GM12878 (cell line): ENCODE results near the gene SLC8B1. TPM values are rescaled to one million over a fixed set of nuclear protein-coding genes. Genes with fewer than 3 reads are reported as not detected.

Experiments
- ATAC-seq: fragments of 200-7000 bp; cut with Tn5 transposase; 3 replicates; pipeline ENCODE4 v1.9.1; 2020; ENCODE audit warnings: mild to moderate bottlenecking, moderate library complexity
- BruUV-seq: library from RNA; stranded (reverse); fragments of 400-500 nt; replicated peaks from 2 replicates; lab custom pipeline; 2021; lab: Mats Ljungman, UMichigan
- CTCF ChIA-PET: fragments of 300-600 bp; sonication (Branson Sonifier 250); formaldehyde crosslinking; extraction: SDS; loops from one replicate; lab custom pipeline; 2021; ENCODE audit warnings: inconsistent platforms; lab: Yijun Ruan, JAX
- POLR2A ChIA-PET: fragments of 350-600 bp; formaldehyde crosslinking; extraction: SDS; loops from one replicate; lab custom pipeline; 2021; ENCODE audit warnings: inconsistent platforms; lab: Charles Lee
- RAD21 ChIA-PET: fragments of 300-600 bp; sonication (Branson Sonifier 250); formaldehyde crosslinking; loops from one replicate; lab custom pipeline; 2023; ENCODE audit warnings: antibody characterized with exemption; ENCODE audit not compliant: unreplicated experiment; lab: Charles Lee
- SMC1A ChIA-PET: fragments of 300-600 bp; sonication (Branson Sonifier 250); formaldehyde crosslinking; loops from one replicate; lab custom pipeline; 2023; ENCODE audit not compliant: unreplicated experiment, uncharacterized antibody; lab: Charles Lee
- DNase-seq: peaks from one replicate; pipeline ENCODE4 v3.0.0-alpha.2; 2011; ENCODE audit warnings: low read depth, low spot score
- FAIRE-seq: peaks from 3 replicates; lab custom pipeline; 2011; peaks lifted over from hg19 to GRCh38; lab: Jason Lieb, UNC
- H2AFZ ChIP-seq: 2 replicates; pipeline ENCODE4 v1.6.0; 2011; ENCODE audit warnings: low read depth, low read length, control low read depth; ENCODE audit not compliant: control insufficient read depth
- H3K27ac ChIP-seq: 2 replicates; pipeline ENCODE4 v1.5.1; 2011; ENCODE audit warnings: control low read depth; ENCODE audit not compliant: control insufficient read depth, insufficient read depth
- H3K27me3 ChIP-seq, 2 experiments: replicated peaks in 1 of 2; 2 replicates each; pipeline versions ENCODE4 v1.6.0 to v1.6.1; 2011; ENCODE audit warnings: low read length in 1 of 2; ENCODE audit not compliant: control insufficient read depth in 2 of 2, insufficient read depth in 2 of 2
- H3K36me3 ChIP-seq, 2 experiments: 2 replicates each; pipeline ENCODE4 v1.5.1; 2011; ENCODE audit warnings: low read length in 1 of 2; ENCODE audit not compliant: control insufficient read depth in 2 of 2, insufficient read depth in 2 of 2
- H3K4me1 ChIP-seq: 2 replicates; pipeline ENCODE4 v1.6.1; 2011; ENCODE audit warnings: mild to moderate bottlenecking, low read length, moderate library complexity, mixed read lengths; ENCODE audit not compliant: control insufficient read depth, insufficient read depth
- H3K4me2 ChIP-seq: 2 replicates; pipeline ENCODE4 v1.6.0; 2011; ENCODE audit warnings: control low read depth; ENCODE audit not compliant: control insufficient read depth, insufficient read depth
- H3K4me3 ChIP-seq: fragments of 200-600 bp; sonication (generic); 2 replicates; pipeline ENCODE4 v1.5.1; 2016
- H3K79me2 ChIP-seq: 2 replicates; pipeline ENCODE4 v1.6.0; 2011; ENCODE audit warnings: low read length; ENCODE audit not compliant: control insufficient read depth, insufficient read depth
- H3K9ac ChIP-seq: 2 replicates; pipeline ENCODE4 v1.8.0; 2011; ENCODE audit warnings: low read length, control low read depth, mixed read lengths; ENCODE audit not compliant: control insufficient read depth, insufficient read depth
- H3K9me3 ChIP-seq: replicated peaks from 3 replicates; pipeline ENCODE4 v1.5.1; 2011; ENCODE audit warnings: mild to moderate bottlenecking, low read length; ENCODE audit not compliant: control insufficient read depth, insufficient read depth
- H4K20me1 ChIP-seq: 2 replicates; pipeline ENCODE4 v1.6.0; 2011; ENCODE audit not compliant: control insufficient read depth, insufficient read depth
- BRCA1 ChIP-seq: IDR thresholded peaks from 2 replicates; pipeline ENCODE4 v1.6.1; 2011; ENCODE audit warnings: low read depth, low read length, improper control_type of control experiment
- CEBPB ChIP-seq, 2 experiments: fragments of 150-350 bp in 1 of 2; IDR thresholded peaks; 2 replicates each; pipeline ENCODE4 v1.6.1; 2012 to 2014; ENCODE audit warnings: low read depth in 2 of 2, low read length in 2 of 2, borderline replicate concordance in 1 of 2, inconsistent platforms in 1 of 2
- IRF3 ChIP-seq: fragments of 450-650 bp; IDR thresholded peaks from 2 replicates; pipeline ENCODE4 v1.6.1; 2014; ENCODE audit warnings: mild to moderate bottlenecking
- MYB ChIP-seq: fragments of 150-350 bp; IDR thresholded peaks from 2 replicates; pipeline ENCODE4 v1.6.1; 2014; ENCODE audit warnings: mild to moderate bottlenecking, low read depth, low read length, borderline replicate concordance
- ZBTB33 ChIP-seq: fragments of 450-650 bp; IDR thresholded peaks from 2 replicates; pipeline ENCODE4 v1.6.1; 2017; ENCODE audit warnings: mild to moderate bottlenecking
- WGBS: methylation state at CpG from one replicate; pipeline ENCODE4 v1.1.6; 2016; ENCODE audit warnings: low lambda C conversion rate; ENCODE audit not compliant: insufficient replicate concordance, insufficient coverage; ENCODE audit errors: missing lambda C conversion rate; 5-methylcytosine and 5-hydroxymethylcytosine counted together
- in situ Hi-C: fragments of 300-500 bp; cut with MboI; formaldehyde crosslinking; loops from 9 replicates; pipeline ENCODE4 v1.14.3; 2018; ENCODE audit warnings: mixed read lengths
- intact Hi-C: fragments of 100-400 bp; cut with micrococcal nuclease; formaldehyde crosslinking; loops from one replicate; pipeline ENCODE4 v1.14.2; 2022; ENCODE audit not compliant: unreplicated experiment
- polyA plus RNA-seq, 11 experiments: library from polyadenylated mRNA; depleted of rRNA in 4 of 11; unstranded in 6 of 11; stranded (reverse) in 5 of 11; fragments of >200 nt; fragmentation: Nextera tagmentation in 4 of 11; fragmentation: Illumina TruSeq in 1 of 11; extraction: Ambion mirVana in 4 of 11; extraction: Trizol in 1 of 11; gene quantifications; 1 replicate in 1 of 11; 2 replicates in 10 of 11; pipeline versions ENCODE4 v1.2.1 to v1.2.3, GENCODE V29; 2011 to 2016; ENCODE audit warnings: inconsistent platforms in 2 of 11, missing spikeins in 2 of 11, low read depth in 1 of 11
- total RNA-seq, 4 experiments: library from RNA; depleted of rRNA in 3 of 4; stranded (reverse); fragments of >200 nt in 3 of 4; fragmentation: Illumina TruSeq in 1 of 4; extraction: Trizol in 1 of 4; gene quantifications; 2 replicates each; pipeline versions ENCODE4 v1.2.1 to v1.2.3, GENCODE V29; 2013 to 2021

The SLC8B1 gene
- total and polyA plus RNA-seq, 10 of the 15 experiments (the other 5 are each of a cell fraction or from before 2014, with no cell fraction given), result 0.18 to 12.3 (median 6.8) TPM

GRCh38 chr12:113347107-113347506 lies 12.2 kb upstream of the SLC8B1 start:
- Histone ChIP-seq H3K27me3 (no peaks in the 10 kb centered on the region; a peak in 1 of 4 replicates), H3K4me1 (no peaks in the 10 kb centered on the region), H3K27ac (no peak overlapping the region), H3K4me3 (no peak overlapping the region), H2AFZ (no peak overlapping the region), H3K9ac (no peak overlapping the region), H3K36me3 (no peaks in the 10 kb centered on the region), H3K9me3 (no peaks in the 10 kb centered on the region), H3K4me2 (no peak overlapping the region), H4K20me1 (no peaks in the 10 kb centered on the region), H3K79me2 (no peaks in the 10 kb centered on the region)
- no peak for DNase-seq
- in situ Hi-C loops (no loop called here), intact Hi-C loops (no loop called here)
- SMC1A ChIA-PET, result no interaction called here
- BruUV-seq, result no TSS peak
- CTCF ChIA-PET, result interaction anchor here (0.5 to 1.2 kb wide), 4 partner anchors 10 to 78 kb away, joined by 3 to 4 read pairs (median 3); no protein-coding TSS in a partner anchor
- RAD21 ChIA-PET, result interaction anchor here (0.6 kb wide), 1 partner anchor 12 kb away, joined by 4 read pairs; the partner anchor contains the start of gene SLC8B1
- POLR2A ChIA-PET, result no interaction called here
- no peak; the same call in 2 of the 3 replicates for ATAC-seq
- TF ChIP-seq ZBTB33, result no peak
- TF ChIP-seq CEBPB (IDR thresholded peaks at IDR 0.05; ENCODE audit: borderline replicate concordance in 1 of 2, low read depth in 2 of 2, low read length in 2 of 2), result no peak
- no peak for TF ChIP-seq MYB
- no peak for TF ChIP-seq BRCA1
- no peak for TF ChIP-seq IRF3
- WGBS, result 58% methylated on average over 3 of the region's 3 CpGs
- no peak for FAIRE-seq
